ENCODE data around the gene CADPS2. TPM values are rescaled to one million over a fixed set of nuclear protein-coding genes. Genes with fewer than 3 reads are reported as not detected.
A peak's percentile ranks its signal among the peaks of the same experiment; 100 is the strongest.

The CADPS2 gene
- total and polyA plus RNA-seq, 7 donors = 4.7 to 13.0 (median 9.5) TPM

DNA sequence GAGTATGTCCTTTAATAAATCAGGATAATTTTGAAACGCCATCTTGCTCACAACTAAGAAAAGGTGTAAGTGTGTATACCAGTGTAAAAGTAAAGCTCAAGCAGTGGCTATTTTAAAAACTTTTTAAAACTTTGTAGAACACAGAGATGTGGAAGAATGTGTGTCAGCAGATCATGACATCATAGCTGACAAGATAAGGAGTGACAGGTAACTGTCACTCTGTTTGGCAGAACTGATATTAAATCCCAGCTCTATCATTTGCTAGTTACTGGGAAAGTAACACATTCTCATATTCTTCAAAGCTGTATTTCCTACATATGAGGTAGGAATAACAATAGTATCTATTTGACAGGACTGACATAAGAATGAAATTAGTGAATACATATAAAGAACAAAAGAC is 119.7 kb downstream of the CADPS2 start:
- H3K36me3 ChIP-seq = no peaks in the 10 kb centered on the region
- H3K9me3 ChIP-seq = no peaks in the 10 kb centered on the region
- H3K27me3 ChIP-seq = no peaks in the 10 kb centered on the region
- no peak overlapping the region for H3K27ac ChIP-seq
- intact Hi-C loops (cut with DNase I) = no loop called here
- no peaks in the 10 kb centered on the region for H3K4me1 ChIP-seq
- no peak for TF ChIP-seq POLR2AphosphoS5 (IDR thresholded peaks at IDR 0.05)
- TF ChIP-seq EP300 (IDR thresholded peaks at IDR 0.05) = no peak
- no peak for TF ChIP-seq POLR2A (IDR thresholded peaks at IDR 0.05)
- no peak for TF ChIP-seq CTCF (IDR thresholded peaks at IDR 0.05)
- DNase-seq = no peak
- 89% methylated on average over 1 of the region's 1 CpG for WGBS, 2 donors
- H3K4me3 ChIP-seq = no peak overlapping the region

DNA sequence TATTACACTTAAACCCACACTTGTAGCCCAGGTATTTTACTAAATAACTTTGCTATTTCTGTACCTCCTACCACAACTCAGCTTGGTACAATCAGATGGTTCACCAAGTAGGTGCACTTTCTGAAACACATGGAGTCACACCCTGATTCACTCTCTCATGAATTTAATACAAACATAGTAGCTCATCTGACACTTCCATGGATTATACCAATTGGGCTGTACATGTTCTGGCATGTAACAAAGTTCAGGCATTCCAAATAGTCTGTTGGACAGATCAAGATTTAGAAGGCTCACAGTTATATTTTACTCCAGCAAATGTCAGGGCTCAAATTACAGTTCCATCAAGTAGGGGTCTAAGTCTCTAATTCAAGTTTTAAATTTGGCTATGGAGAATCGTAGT is 121.4 kb downstream of the CADPS2 start:
- intact Hi-C loops (cut with DNase I) = no loop called here
- no peak overlapping the region for H3K4me3 ChIP-seq
- 83 to 87% methylated on average over 1 of the region's 1 CpG for WGBS, 2 donors

GRCh38 chr7:122764020-122764419 is 122.2 kb downstream of the CADPS2 start:
- Histone ChIP-seq H3K27ac (no peak overlapping the region), H3K36me3 (no peaks in the 10 kb centered on the region), H3K27me3 (no peaks in the 10 kb centered on the region), H3K9me3 (no peaks in the 10 kb centered on the region), H3K4me3 (no peak overlapping the region), H3K4me1 (no peaks in the 10 kb centered on the region)
- 59 to 86% methylated on average over 2 of the region's 2 CpGs for WGBS, 2 donors
- intact Hi-C loops (cut with DNase I) = no loop called here
- TF ChIP-seq POLR2AphosphoS5 (IDR thresholded peaks at IDR 0.05) = no peak
- no peak for TF ChIP-seq CTCF (IDR thresholded peaks at IDR 0.05)
- no peak for TF ChIP-seq POLR2A (IDR thresholded peaks at IDR 0.05)
- no peak for TF ChIP-seq EP300 (IDR thresholded peaks at IDR 0.05)
- DNase-seq = no peak

More for the DNA sequence above, 121.4 kb downstream of the CADPS2 start:
- no peaks in the 10 kb centered on the region for H3K36me3 ChIP-seq
- no peaks in the 10 kb centered on the region for H3K4me1 ChIP-seq
- TF ChIP-seq POLR2AphosphoS5 (IDR thresholded peaks at IDR 0.05) (no peak), CTCF (IDR thresholded peaks at IDR 0.05) (no peak), POLR2A (IDR thresholded peaks at IDR 0.05) (no peak), EP300 (IDR thresholded peaks at IDR 0.05) (no peak)
- H3K27me3 ChIP-seq = no peaks in the 10 kb centered on the region
- no peak for DNase-seq
- peak overlapping the region in 1 of 4 donors; percentile 14 for H3K27ac ChIP-seq
- no peaks in the 10 kb centered on the region for H3K9me3 ChIP-seq

DNA sequence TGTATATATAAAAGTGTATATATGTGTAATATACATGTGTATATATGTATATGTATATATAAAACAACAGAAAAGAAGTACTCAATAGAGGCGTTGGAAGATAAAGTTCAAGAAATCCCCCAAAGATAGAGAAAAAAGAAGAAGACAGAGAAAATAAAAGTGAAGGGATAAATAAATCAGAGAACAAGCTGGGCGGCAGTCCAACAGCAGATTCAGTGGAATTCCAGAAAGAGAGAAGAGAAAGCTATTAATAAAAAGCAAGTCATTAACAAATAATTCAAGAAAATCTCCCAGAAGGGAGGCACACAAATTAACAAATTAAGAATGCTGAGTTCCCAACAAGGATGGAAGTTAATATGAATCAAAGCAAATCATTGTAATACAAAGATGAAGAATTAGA is 124.2 kb downstream of the CADPS2 start:
- Histone ChIP-seq H3K27ac (no peak overlapping the region), H3K27me3 (no peaks in the 10 kb centered on the region), H3K9me3 (no peaks in the 10 kb centered on the region), H3K4me1 (no peaks in the 10 kb centered on the region), H3K4me3 (no peak overlapping the region), H3K36me3 (no peaks in the 10 kb centered on the region)
- no peak for TF ChIP-seq POLR2AphosphoS5 (IDR thresholded peaks at IDR 0.05)
- no peak for TF ChIP-seq POLR2A (IDR thresholded peaks at IDR 0.05)
- DNase-seq = no peak
- intact Hi-C loops (cut with DNase I) = no loop called here
- WGBS, 2 donors = 91 to 93% methylated on average over 2 of the region's 2 CpGs

DNA sequence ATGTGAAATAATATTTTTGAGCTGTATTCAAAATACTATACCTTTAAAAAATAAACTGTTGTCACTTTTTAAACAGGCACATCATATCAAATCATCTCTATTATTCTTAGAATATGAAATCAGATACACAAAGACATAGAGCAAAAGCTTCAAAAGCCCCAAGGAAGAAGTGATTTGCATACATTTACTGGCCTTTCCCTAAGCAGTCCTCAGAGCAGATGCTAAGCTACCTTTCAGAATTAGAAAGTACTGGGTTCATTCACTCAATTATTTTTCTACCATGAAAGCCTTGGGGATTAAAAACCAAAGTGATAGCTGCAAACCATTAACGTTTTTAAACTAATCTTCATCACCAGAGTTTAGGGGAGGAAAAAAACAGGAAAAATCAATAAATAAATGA is 127.8 kb downstream of the CADPS2 start:
- no peak for TF ChIP-seq EP300 (IDR thresholded peaks at IDR 0.05)
- no peak for TF ChIP-seq CTCF (IDR thresholded peaks at IDR 0.05)
- TF ChIP-seq POLR2A (IDR thresholded peaks at IDR 0.05) = no peak
- no peak for TF ChIP-seq POLR2AphosphoS5 (IDR thresholded peaks at IDR 0.05)
- WGBS, 2 donors = 32 to 68% methylated on average over 1 of the region's 1 CpG
- Histone ChIP-seq H3K27me3 (no peaks in the 10 kb centered on the region), H3K27ac (no peak overlapping the region), H3K4me3 (no peak overlapping the region), H3K4me1 (no peaks in the 10 kb centered on the region), H3K36me3 (no peaks in the 10 kb centered on the region), H3K9me3 (no peaks in the 10 kb centered on the region)
- no peak for DNase-seq
- intact Hi-C loops (cut with DNase I) = no loop called here
